GM10847 (cell line): ENCODE results near the gene PRSS53.

ENCODE experiments used
- POLR2A ChIP-seq: IDR thresholded peaks from 2 replicates; pipeline ENCODE4 v1.6.1; 2011; ENCODE audit not compliant: insufficient read length; ENCODE audit errors: extremely low read depth

PRSS53 gene

DNA sequence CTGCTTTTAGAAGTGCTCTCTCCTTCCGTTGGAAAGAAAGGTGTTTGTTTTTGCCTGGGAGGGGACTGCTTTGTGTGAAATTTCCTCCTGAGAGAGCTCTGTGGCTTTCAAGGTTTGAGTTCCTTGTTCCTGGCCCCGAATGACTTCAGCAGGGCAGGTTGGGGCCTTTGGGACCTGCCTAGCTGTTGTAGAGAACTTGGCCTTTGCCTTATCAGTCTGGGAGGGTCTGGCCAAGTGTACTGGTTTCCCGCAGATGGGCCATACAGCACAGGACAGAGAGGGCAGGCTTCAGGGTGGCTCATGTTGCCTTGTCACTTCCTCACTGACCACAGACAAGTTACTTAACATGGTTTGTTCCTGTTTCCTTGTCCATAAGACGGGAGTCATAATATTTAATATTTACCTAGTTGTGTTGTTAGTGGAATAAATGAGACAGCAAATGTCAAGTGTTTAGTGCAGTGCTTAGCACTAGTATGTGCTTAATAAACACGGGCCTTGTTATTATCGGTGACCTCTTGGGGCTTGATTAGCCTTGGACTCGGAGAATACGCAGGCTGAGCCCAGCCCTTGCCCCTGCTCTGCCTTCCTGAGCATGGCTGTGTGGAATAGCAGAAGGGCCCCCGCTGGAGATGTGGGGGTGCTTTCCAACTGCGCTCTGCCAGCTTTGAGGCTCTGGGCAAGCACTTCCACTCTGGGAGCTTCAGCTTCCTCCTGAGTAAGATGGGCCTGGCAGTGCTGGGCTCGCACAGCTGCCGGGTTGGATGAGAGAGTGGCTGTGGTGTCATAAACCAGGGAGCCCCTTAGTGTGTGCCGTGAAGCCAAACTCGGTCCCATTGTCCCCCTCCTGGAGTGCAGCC, 40.2 kb upstream of the PRSS53 start:
- no peak for TF ChIP-seq POLR2A

DNA sequence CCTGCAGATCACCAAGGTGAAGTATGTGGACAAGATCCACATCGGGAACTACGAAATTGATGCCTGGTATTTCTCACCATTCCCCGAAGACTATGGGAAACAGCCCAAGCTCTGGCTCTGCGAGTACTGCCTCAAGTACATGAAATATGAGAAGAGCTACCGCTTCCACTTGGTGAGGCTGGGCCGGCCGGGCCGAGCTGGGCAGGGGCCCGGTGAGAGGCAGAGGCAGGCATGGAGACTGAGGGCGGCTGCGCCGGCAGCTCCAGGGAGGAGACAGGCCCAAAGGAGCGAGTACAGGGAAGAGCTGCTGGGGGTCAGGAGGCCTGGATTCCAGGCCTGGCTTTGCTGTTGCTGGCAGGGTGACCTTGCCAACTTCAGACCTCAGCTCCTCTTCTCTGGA, 38.4 kb upstream of the PRSS53 start:
- TF ChIP-seq POLR2A, result no peak

DNA sequence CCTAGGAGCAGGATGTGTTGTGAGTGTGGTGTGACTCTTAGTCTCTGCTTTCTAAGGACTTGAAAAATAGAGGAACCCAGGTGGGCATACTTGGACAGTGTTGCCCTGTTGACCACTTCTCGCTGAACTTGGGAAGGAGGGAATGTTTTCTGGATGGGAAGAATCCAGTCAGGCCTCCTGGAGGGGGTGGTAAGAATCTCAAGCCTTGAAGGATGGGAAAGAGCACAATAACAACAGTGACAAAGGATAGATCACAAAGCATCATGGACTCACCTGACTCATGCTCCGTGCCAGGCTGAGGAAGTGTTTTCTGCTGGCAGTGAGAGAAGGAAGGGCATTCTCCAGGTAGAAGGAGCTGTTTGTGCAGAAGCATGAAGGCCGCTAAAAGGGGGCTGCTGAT, 37.1 kb upstream of the PRSS53 start:
- TF ChIP-seq POLR2A, result no peak

DNA sequence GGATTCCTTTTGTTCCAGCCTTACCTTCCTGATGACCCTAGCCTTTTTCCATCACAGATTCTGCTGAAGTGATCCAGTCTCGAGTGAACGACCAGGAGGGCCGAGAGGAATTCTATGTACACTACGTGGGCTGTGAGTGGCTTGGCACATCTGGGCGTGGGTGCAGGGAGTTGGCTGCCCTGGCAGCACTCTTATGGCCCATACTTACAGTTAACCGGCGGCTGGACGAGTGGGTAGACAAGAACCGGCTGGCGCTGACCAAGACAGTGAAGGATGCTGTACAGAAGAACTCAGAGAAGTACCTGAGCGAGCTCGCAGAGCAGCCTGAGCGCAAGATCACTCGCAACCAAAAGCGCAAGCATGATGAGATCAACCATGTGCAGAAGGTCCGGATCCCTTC, 31.4 kb upstream of the PRSS53 start:
- TF ChIP-seq POLR2A, result no peak

DNA sequence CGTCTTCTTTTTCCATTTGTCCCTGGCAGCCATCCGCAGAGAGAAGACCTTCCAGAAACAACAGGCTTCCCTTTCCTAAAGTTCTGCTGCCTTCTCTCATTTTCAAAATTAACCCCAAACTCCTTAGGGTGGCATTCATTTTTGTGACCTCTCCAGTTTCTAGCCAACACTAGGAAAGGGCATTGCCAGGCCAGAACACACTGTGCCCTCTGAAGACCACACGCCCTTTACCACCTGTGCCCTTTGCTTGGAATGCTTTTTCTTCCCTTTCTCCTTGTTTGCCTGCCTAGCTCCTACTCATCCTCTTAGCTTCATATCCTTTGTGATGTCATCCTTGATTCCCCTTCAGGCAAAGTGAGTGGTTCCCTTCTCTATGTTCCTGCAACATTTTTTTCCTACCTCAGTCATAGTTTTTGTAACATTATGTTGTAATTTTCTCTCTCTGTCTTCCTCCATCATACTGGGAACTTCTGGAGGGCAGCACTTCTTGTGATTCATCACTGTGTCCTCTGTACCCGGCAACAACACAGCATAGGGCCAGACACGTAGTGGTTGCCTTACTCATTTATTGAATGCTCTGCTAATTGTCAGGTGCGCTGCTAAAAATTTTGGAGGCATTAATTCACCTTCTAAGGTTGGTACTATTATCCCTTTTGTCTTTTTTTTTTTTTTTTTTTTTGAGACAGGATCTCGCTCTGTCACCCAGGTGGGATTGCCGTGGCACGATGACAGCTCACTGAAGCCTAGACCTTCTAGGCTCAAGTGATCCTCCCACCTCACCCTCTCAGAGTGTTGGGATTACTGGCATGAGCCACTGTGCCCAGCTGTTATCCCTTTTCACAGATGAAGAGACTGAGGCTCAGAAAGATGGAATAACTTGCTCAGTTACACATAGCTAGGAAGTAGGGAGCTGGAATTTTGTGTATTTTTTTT, 29.7 kb upstream of the PRSS53 start:
- TF ChIP-seq POLR2A, result no peak

DNA sequence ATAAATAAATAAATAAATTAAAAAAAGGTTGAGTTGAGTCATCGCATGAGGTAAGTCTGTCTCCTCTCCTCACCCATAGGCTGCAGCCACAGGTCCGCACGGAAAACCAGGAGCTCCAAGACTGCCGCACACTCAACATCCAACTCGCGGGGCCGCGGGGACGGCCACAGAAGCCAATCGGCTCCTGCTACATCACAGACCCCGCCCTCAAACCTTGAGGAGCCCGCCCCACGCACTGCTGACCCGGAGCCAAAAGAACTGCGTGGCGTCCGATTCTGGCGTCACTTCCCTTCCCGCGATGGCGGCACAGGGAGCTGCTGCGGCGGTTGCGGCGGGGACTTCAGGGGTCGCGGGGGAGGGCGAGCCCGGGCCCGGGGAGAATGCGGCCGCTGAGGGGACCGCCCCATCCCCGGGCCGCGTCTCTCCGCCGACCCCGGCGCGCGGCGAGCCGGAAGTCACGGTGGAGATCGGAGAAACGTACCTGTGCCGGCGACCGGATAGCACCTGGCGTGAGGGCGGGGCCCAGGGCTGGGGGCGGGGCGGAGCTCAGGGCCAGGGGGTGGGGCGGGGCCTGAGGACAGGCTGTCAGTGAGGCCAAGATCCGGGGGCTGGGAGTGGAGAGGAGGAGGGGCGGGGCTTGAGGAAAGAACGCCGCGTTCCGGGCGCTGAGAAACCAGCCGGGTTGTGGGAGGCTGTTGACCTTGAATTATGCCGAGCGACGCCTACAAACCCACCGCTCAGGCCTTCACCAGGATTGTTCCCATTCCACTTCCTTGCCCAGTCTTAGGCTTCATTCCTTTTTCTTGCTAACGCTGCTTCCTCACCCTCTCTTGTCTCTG, 28.9 kb upstream of the PRSS53 start, which contains the start of gene KAT8:
Gene KAT8, plus strand, starts transcription at position 281 of the 839 bp plus-strand sequence. Its CDS starts 18 bp downstream, at position 299.
- peak; percentile 91 for TF ChIP-seq POLR2A

DNA sequence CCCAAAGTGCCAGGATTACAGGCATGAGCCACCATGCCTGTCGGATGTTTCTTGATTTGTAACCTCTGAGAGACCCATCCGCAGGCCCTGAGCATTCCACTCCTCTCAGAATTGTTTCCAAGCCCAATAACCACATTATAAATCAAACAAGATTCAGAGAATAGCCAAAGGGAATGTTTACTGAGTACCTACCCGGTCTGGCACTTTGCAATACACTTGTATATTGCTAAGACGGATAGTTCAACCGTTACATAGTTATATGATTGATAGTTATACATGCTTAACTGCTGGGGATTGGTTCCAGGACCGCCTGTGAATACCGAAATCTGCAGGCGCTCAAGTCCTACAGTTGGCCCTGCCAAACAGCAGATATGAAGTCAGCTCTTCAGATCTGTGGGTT, 25.7 kb upstream of the PRSS53 start:
- no peak for TF ChIP-seq POLR2A

DNA sequence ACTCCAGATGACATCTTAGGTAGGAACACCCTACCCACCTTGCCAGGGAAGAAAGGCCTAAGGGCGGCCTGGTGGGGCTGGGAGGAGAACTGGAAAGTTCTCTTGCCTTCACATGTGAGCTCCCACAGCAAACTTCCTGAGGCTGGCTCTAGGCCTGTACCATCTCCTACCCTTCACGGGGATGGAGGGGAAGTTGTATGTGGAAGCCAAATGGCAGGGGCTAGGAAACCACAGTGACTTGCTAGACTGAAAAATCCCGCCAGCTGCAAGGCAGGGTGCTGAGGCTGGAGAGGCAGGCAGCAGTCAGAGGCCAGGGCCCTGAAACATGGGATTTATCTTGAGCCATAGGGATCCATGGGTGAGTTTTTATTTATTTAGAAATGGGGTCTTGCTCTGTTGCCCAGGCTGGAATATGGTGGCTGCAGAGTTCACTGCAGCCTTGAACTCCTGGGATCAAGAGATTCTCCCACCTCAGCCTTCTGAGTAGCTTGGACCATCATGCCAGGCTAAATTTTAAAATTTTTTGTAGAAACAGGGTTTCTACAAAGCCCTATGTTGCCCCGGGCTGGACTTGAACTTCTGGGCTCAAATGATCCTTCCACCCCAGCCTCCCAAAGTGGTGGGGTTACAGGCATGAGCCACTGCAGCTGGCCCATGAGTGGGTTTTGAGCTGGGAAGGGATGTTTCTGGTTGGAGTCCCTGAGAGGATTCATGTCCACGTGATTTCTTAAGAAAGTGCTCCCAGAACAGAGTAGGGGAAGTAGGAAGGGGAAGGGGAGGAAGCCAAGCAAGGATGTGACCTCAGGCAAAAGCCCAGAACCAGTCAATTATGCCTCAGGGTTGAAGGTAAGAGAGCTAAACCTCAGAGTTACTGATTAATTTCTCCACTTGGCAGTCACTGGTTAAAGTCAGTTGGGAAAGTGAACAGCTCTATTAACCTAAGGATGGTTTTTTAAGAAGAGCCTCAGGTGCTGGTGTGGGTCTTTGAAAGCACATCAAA, 24.7 kb upstream of the PRSS53 start:
- TF ChIP-seq POLR2A, result no peak

DNA sequence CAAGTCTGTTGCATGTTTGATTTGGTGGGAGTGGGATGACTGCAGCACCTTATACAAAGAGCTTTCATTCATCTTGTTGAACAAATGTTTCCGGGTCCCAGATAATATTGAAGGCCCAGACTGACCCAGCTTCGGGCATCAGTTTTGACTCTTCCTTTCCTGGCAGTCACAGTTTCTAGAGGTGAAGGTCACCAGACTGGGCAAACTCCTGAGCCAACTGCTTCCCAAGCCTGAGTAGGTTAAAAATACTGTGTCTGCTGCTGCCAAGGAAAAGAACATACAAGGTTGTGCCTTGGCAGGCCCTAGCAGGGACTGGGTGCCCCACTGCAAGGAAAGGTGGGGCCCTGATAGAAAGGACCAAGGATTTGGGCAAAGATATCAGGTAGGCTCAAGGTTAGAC, 24.0 kb upstream of the PRSS53 start:
- no peak for TF ChIP-seq POLR2A

DNA sequence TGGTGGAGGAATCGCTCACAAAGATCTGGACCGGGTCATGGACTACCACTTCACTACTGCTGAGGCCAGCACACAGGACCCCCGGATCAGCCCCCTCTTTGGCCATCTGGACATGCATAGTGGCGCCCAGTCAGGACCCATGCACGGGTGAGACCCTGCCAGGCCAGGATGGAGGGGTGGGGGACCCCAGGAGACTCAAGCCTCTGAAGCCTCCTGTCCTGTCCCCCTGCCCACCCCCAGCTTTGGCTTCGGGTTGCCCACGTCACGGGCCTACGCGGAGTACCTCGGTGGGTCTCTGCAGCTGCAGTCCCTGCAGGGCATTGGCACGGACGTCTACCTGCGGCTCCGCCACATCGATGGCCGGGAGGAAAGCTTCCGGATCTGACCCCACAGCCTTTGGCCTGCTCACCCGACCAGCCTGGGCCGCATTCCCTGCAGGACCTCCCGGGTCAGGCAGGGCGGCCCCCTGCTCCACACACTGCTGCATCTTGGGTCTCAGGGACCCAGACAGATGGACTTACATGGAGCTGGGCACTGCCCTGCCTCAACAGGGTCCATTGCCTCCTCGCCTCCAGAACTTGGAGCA, 23.2 kb upstream of the PRSS53 start:
- no peak for TF ChIP-seq POLR2A

DNA sequence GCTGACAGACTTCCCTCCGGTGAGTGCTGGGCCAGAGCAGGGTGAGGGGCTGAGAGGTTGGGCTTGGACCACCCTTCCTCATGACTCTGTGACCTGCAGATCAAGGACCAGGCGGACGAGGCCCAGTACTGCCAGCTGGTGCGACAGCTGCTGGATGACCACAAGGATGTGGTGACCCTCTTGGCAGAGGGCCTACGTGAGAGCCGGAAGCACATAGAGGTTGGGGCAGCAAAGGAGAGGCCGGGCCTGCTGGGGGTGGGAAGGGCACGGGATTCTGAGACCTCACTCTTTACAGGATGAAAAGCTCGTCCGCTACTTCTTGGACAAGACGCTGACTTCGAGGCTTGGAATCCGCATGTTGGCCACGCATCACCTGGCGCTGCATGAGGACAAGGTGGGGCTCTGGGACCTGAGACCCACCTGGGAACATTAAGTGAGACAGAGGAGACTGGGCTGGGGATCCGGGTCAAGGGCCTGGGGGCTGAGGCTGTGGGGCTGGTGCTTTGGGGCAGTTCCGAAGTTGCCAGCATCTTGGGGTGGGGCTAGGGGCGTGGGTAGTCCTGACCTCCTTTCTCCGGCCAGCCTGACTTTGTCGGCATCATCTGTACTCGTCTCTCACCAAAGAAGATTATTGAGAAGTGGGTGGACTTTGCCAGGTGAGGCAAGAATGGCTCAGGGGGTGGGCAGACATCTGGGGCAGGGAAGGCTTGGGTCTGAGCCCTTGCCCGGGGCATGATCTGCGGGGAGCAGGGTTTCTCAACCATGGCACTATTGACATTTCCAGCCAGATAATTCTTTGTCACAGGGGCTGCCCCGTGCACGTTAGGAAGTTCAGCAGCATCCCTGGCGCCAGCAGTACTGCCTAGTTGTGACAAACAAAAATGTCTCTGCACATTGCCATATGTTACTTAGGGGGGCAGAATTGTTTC, 21.6 kb upstream of the PRSS53 start:
- TF ChIP-seq POLR2A, result no peak

DNA sequence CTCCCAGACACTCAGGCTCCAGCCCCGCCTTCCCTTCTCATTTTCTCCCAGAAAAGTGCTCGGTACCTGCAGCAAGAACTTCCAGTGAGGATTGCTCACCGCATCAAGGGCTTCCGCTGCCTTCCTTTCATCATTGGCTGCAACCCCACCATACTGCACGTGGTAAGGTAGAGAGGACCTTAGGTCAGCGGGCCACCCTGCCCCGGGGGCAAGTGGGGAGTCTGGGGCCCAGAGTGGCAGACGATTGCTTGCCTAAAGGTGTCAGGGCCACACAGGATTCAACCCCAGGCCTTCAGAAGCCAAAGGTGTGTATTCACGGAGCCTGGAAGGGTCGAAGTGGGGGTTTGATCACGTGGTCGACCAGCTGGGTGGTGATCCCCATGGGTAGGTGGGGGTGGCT, 20.9 kb upstream of the PRSS53 start:
- TF ChIP-seq POLR2A, result no peak
